ENCODE data around the gene STARD13. TPM values are rescaled to one million over a fixed set of nuclear protein-coding genes. Genes with fewer than 3 reads are reported as not detected.

The STARD13 gene
- total RNA-seq, 2 experiments from 2014 or later = 0.02 to 0.25 TPM

DNA sequence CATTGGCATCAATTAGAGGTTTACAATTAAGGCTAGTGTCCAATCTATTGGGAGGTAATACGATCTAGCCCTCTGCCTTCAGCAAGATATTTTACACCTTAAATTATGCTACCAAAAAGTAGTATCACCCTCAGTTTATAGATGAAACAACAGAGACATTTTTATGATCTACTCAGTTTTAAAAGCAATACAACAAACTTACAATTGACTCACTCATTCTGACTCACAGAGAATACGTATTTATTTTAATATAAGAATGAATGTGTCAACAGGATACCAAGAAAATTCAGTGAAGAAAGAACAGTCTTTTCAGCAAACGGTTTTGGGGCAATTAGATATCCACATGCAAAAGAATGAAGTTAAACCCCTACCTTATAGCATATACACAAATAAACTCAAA lies 32.5 kb upstream of the STARD13 start:
- no peak overlapping the region for H3K4me3 Mint-ChIP-seq
- no peaks in the 10 kb centered on the region for H3K9me3 Mint-ChIP-seq
- no peaks in the 10 kb centered on the region for H3K4me1 Mint-ChIP-seq
- no peaks in the 10 kb centered on the region for H3K36me3 Mint-ChIP-seq (ENCODE audit: low read depth)
- CTCF ChIA-PET = no interaction called here
- peaks cover 4% of the 10 kb centered on the region for H3K27me3 Mint-ChIP-seq
- no peak overlapping the region for H3K27ac Mint-ChIP-seq
- POLR2A ChIA-PET = no interaction called here
- DNase-seq = no peak

DNA sequence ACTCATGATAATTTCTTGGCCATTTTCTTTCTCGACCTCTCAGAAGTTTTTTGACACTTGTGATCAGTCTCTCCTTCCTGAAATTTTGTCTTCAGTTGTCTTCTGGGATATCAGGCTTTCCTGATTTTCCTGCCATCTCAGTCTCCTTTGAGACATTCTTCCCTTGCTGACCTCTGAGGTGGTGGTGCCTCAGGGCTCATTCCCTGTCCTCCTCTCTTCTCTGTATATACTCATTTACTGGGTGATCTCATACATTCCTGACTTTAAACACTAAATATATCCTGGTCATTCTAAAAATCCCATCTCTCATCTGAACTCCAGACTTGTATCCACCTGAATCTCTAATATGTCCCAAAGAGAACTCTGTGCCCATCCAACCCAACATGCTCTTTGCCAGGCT lies 31.3 kb upstream of the STARD13 start:
- H3K4me3 Mint-ChIP-seq = no peak overlapping the region
- DNase-seq = no peak
- H3K27ac Mint-ChIP-seq = no peak overlapping the region
- no peaks in the 10 kb centered on the region for H3K9me3 Mint-ChIP-seq
- no peaks in the 10 kb centered on the region for H3K36me3 Mint-ChIP-seq (ENCODE audit: low read depth)
- no peaks in the 10 kb centered on the region for H3K4me1 Mint-ChIP-seq
- CTCF ChIA-PET = interaction anchor here (1.1 kb wide), 1 partner anchor 226 kb away, joined by 3 read pairs; no protein-coding TSS in a partner anchor
- POLR2A ChIA-PET = no interaction called here
- H3K27me3 Mint-ChIP-seq = peaks cover 4% of the 10 kb centered on the region

DNA sequence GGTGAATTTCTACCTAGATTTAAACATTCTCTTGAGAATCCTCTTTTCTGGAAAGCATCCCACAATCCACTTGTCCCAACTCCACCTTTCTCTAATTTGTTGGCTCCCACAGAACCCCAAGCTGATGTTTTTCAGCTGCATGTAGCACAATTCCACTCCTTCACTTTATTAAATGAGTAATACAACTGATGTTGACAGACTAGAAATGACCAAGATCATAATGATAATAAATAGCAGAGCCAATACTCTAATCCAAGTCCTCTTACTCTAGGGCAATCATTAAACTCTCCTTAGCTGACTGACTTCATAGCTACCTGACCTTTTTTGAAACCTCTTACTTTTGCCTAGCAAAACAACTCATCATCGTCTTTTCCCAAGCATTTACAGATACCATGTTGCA lies 27.9 kb upstream of the STARD13 start:
- H3K27me3 Mint-ChIP-seq = no peaks in the 10 kb centered on the region
- H3K4me1 Mint-ChIP-seq = no peaks in the 10 kb centered on the region
- H3K36me3 Mint-ChIP-seq (ENCODE audit: low read depth) = no peaks in the 10 kb centered on the region
- H3K27ac Mint-ChIP-seq = no peak overlapping the region
- CTCF ChIA-PET = interaction anchor here (0.6 kb wide), 1 partner anchor 25 kb away, joined by 4 read pairs; no protein-coding TSS in a partner anchor
- H3K4me3 Mint-ChIP-seq = no peak overlapping the region
- POLR2A ChIA-PET = no interaction called here
- DNase-seq = no peak
- no peaks in the 10 kb centered on the region for H3K9me3 Mint-ChIP-seq

DNA sequence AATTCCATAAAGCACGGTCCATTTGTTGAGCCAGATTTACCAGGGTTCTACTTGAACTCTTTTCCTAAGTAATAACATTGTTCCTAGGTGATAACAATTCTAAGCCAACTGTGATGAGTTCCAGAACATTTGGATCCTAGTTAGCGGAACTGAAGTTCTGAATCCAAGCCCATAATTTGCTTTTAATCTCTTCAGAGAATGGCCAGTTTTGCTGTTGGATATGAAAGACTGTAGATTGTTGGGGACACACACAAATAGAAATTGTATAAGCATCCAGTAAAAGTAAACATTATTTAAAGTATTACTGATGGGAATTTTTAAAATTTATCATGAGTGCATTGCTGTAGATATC lies 27.3 kb upstream of the STARD13 start:
- Mint-ChIP-seq H3K4me1 (no peaks in the 10 kb centered on the region), H3K36me3 (ENCODE audit: low read depth) (no peaks in the 10 kb centered on the region), H3K9me3 (no peaks in the 10 kb centered on the region), H3K27me3 (no peaks in the 10 kb centered on the region), H3K27ac (no peak overlapping the region), H3K4me3 (no peak overlapping the region)
- CTCF ChIA-PET = no interaction called here
- no peak for DNase-seq
- POLR2A ChIA-PET = no interaction called here

DNA sequence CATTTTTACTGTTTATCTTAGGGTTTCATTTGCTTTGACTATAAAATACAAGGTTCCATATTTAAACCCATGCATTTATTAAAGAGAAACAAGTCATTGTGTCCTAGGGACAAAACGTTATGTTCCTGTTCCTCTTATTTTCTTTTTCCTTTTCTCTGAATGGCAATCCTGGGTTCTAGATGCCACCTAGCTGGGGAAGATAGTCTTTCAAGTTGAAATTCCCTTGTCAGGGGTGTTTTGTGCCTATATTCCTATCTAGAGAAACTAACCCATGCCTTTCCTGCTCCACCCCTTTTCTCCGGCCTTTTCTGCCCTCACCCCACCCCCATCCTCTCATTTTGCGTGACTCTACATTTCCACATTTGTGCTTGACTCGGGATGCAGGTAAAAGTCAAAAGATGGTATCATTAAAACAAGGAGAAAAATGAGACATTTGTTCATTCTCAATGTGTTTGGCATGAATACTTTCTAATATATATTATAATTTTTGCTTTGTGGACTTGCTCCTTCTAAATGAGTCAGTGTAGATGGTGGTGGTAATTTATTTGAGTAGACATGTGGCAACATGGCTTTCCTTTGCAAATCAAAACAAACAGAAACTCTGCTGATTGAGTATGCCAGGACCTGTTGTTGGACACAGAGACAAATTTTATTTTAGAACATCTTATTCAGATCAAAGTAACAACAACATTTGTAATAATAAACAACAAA lies 26.8 kb upstream of the STARD13 start:
- Mint-ChIP-seq H3K4me1 (no peaks in the 10 kb centered on the region), H3K4me3 (no peak overlapping the region), H3K27me3 (no peaks in the 10 kb centered on the region), H3K27ac (no peak overlapping the region), H3K36me3 (ENCODE audit: low read depth) (no peaks in the 10 kb centered on the region), H3K9me3 (no peaks in the 10 kb centered on the region)
- ChIA-PET POLR2A (no interaction called here), CTCF (no interaction called here)
- DNase-seq = no peak

DNA sequence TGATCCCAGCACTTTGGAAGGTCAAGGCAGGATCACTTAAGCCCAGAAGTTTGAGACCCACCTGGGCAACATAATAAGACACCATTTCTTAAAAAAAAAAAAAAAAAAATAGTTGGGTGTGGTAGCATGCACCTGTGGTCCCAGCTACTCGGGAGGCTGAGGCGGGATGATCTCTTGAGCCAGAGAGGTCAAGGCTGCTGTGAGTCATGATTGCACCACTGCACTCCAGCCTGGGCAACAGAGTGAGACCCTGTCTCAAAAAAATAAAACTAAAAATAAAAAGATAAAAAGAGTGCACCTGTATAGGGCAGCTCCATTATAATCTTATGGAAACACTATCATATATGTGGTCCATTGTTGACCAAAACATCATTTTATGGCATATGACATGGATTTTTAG lies 25.5 kb upstream of the STARD13 start:
- no peak overlapping the region for H3K27ac Mint-ChIP-seq
- no peaks in the 10 kb centered on the region for H3K9me3 Mint-ChIP-seq
- POLR2A ChIA-PET = no interaction called here

DNA sequence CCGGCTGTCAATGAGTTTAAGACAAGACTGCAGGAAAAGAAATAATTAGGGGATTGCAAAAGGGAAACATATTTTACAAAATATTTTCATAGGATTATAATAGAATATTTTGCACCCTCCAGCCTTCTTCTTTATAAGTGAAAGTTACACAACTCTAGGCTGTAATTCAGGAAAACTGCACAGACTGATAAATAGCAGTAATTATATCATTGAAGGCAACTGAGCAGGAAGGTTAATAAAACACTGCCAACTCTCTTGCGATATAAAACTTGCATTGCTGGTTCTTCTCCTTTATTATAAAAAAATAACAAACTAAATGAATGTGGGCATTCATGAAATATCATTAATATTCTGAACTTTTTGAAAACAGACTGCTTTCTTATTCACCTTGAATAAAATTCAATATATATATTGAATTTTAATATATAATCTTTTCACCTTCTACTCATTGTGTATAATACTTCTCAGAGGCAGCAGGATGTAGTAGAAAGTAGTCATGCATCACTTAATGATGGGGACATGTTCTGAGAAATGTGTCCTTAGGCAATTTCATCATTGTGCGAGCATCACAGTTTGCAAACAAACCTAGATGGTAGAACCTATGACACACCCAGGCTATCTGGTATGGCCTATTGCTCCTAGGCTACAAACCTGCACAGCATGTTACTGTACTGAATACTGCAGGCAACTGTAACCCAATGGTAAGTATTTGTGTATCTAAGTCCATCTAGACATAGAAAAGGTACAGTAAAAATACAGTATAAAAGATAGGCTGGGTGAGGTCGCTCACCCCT lies 24.9 kb upstream of the STARD13 start:
- Mint-ChIP-seq H3K4me3 (no peak overlapping the region), H3K36me3 (ENCODE audit: low read depth) (no peaks in the 10 kb centered on the region), H3K4me1 (no peaks in the 10 kb centered on the region), H3K27me3 (no peaks in the 10 kb centered on the region), H3K27ac (no peak overlapping the region), H3K9me3 (no peaks in the 10 kb centered on the region)
- ChIA-PET CTCF (no interaction called here), POLR2A (no interaction called here)
- DNase-seq = no peak

More for the DNA sequence above, 25.5 kb upstream of the STARD13 start:
- Mint-ChIP-seq H3K27me3 (no peaks in the 10 kb centered on the region), H3K36me3 (ENCODE audit: low read depth) (no peaks in the 10 kb centered on the region), H3K4me3 (no peak overlapping the region), H3K4me1 (no peaks in the 10 kb centered on the region)
- DNase-seq = no peak
- CTCF ChIA-PET = no interaction called here

DNA sequence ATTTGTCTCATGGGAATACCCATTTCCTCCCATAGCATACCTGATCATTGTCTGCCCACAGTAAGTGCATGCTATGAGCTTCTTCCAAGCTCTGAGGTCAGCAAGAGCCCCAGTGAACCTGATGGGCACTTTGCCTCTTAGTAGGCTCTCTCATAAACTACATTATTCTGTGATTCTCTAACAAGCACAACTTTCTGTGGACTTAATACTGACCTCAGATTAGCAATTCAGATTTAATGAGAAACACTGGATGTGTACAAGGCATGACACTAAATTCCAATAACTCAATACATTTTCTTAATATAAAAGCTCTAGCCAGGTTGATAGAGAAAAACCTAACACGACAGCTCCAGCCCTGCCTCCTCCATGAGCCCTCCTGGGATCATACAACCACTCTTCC lies 23.3 kb upstream of the STARD13 start:
- no peak for DNase-seq
- ChIA-PET CTCF (no interaction called here), POLR2A (no interaction called here)
- H3K4me3 Mint-ChIP-seq = no peak overlapping the region
- H3K36me3 Mint-ChIP-seq (ENCODE audit: low read depth) = no peaks in the 10 kb centered on the region
- H3K9me3 Mint-ChIP-seq = no peaks in the 10 kb centered on the region
- no peak overlapping the region for H3K27ac Mint-ChIP-seq
- H3K27me3 Mint-ChIP-seq = no peaks in the 10 kb centered on the region
- no peaks in the 10 kb centered on the region for H3K4me1 Mint-ChIP-seq

DNA sequence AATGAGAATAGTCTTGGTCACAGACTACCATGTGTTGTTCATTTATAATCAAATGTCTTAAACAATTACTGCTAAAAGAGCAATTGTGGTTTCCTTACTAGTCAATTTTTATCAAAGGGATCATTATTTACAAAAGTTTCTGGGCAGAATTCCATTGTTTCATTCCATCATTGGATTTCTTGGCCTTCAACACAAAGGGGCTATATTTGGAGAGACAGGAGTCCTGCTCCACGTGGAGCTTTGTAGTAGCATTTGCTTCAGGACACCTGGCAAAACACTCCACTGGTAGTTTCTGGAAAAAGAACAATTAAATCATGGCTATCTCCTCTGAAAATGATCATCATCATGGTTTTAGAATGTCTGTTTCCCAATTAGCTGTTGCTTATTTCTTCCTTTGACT lies 22.3 kb upstream of the STARD13 start:
- H3K27ac Mint-ChIP-seq = no peak overlapping the region
- H3K27me3 Mint-ChIP-seq = no peaks in the 10 kb centered on the region
- ChIA-PET POLR2A (no interaction called here), CTCF (interaction anchor here (1.1 kb wide), 1 partner anchor 36 kb away, joined by 3 read pairs; no protein-coding TSS in a partner anchor)
- no peaks in the 10 kb centered on the region for H3K9me3 Mint-ChIP-seq
- no peak for DNase-seq
- no peak overlapping the region for H3K4me3 Mint-ChIP-seq
- no peaks in the 10 kb centered on the region for H3K36me3 Mint-ChIP-seq (ENCODE audit: low read depth)
- H3K4me1 Mint-ChIP-seq = no peaks in the 10 kb centered on the region

DNA sequence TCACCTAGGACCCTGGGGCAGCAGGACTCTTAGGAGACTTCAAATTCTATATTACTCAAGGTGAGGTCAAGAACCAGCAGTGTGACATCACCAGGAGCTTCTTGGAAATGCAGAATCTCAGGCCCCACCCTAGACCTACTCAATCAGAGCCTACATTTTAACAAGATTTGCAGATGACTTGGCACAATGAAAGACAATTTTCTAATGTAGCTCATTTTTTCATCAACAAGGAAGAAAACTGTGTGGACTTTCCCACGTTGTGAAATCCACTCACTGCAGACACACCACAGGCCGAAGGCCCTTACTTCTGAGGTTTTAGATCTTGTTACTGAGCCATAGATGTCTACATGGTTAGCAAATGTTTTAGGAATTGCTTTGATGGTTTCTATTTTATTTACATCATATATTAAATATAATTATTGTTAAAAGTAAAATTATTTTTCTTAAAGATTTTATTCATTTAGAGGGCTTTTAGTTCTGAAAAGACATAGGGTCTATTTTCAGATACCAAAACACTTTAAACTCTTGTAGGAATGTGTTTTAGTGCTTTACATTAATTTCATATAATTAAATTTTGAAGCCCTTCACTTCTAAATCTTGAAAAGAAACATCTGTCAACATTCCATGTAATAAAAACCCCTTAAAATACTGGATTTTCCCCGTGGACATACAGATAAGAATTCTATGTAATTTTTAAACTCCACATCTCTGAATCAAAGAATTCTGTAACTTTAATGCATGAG lies 18.5 kb upstream of the STARD13 start:
- Mint-ChIP-seq H3K36me3 (ENCODE audit: low read depth) (no peaks in the 10 kb centered on the region), H3K9me3 (no peaks in the 10 kb centered on the region), H3K27me3 (no peaks in the 10 kb centered on the region), H3K4me1 (no peaks in the 10 kb centered on the region), H3K4me3 (no peak overlapping the region), H3K27ac (no peak overlapping the region)
- DNase-seq = no peak
- CTCF ChIA-PET = no interaction called here
- POLR2A ChIA-PET = no interaction called here

DNA sequence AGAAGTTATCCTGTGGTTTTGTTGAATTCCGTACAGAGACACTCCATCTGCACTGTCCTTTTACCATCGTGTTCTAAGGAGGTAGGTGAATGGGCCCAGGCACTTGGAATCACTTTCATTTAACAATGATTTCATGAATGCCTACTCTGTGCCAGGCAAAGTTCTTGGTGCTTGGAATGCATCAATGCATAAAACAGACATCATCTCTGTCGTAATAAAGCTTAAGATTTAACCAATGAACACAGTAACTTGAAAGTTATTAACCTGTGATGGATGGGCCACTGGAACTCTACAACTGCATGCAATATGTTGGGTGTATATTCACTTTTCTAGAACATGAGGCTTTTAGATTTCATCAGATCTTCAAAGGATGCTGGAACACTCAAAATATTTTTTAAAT lies 14.1 kb upstream of the STARD13 start:
- ChIA-PET POLR2A (no interaction called here), CTCF (no interaction called here)
- Mint-ChIP-seq H3K4me1 (no peaks in the 10 kb centered on the region), H3K36me3 (ENCODE audit: low read depth) (no peaks in the 10 kb centered on the region), H3K9me3 (no peaks in the 10 kb centered on the region), H3K27me3 (peaks cover 2% of the 10 kb centered on the region), H3K27ac (no peak overlapping the region), H3K4me3 (no peak overlapping the region)
- no peak for DNase-seq

DNA sequence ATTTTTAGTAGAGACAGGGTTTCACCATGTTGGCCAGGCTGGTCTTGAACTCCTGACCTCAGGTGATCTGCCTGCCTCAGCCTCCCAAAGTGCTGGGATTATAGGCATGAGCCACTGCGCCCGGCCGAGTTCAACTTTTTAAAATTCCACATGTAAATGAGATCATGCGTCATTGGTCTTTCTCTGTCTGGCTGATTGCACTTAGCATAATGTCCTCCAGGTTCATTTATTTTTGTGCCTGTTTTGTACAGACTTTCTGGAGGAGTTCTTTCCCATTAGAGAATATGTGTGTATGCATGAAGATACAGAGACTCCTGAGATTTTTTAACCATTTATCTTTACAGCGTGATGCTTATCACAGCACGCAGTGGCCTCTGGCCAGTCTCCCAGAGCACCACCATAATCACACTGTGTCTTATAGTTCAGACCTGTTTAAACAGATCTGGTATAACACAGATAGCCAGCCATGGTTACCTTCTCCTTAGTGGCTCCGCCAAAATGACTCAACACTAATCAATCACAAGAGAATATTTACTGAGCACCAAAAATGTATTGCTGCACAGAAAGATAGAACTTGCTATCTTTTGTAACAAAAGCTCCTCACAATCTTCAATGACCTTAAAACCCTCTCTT lies 11.4 kb upstream of the STARD13 start:
- CTCF ChIA-PET = no interaction called here
- Mint-ChIP-seq H3K4me1 (peaks cover 3% of the 10 kb centered on the region), H3K4me3 (no peak overlapping the region), H3K36me3 (ENCODE audit: low read depth) (no peaks in the 10 kb centered on the region), H3K27me3 (peaks cover 2% of the 10 kb centered on the region), H3K27ac (no peak overlapping the region), H3K9me3 (no peaks in the 10 kb centered on the region)
- DNase-seq = no peak
- POLR2A ChIA-PET = interaction anchor here (0.7 kb wide), 1 partner anchor 1581 kb away, joined by 3 read pairs; no protein-coding TSS in a partner anchor

DNA sequence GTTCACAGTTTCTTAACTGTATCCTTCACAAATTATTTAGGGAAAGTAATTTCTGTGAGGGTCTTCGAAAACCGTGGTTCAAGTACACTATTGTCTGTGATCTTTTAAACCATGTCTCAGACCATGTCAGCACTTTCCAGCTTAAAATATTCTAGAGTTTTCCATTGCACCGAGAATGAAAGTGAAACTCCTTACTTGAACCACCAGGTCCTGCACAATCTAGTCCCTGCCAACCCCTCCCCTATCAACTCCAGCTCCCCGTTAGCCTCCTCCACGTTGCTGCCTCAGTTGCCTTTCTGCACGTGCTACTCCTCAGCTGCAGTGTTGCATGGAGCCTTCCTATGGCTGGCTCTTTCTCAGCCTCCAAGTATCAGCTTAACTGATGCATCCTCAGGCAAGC lies 7.2 kb upstream of the STARD13 start:
- Mint-ChIP-seq H3K27ac (no peak overlapping the region), H3K27me3 (peaks cover 9% of the 10 kb centered on the region), H3K36me3 (ENCODE audit: low read depth) (no peaks in the 10 kb centered on the region), H3K4me1 (peaks cover 3% of the 10 kb centered on the region), H3K4me3 (no peak overlapping the region), H3K9me3 (no peaks in the 10 kb centered on the region)
- POLR2A ChIA-PET = no interaction called here
- CTCF ChIA-PET = interaction anchor here (0.6 kb wide), 1 partner anchor 49 kb away, joined by 3 read pairs; no protein-coding TSS in a partner anchor
- no peak for DNase-seq
